RPMI8226 (cell line): Measurements from ENCODE around the gene MPZL3.
A peak's percentile ranks its signal among the peaks of the same experiment; 100 is the strongest.

Experiments used
- DNase-seq: peaks from one replicate; pipeline ENCODE4 v3.0.0-alpha.2; 2015

MPZL3 gene

DNA sequence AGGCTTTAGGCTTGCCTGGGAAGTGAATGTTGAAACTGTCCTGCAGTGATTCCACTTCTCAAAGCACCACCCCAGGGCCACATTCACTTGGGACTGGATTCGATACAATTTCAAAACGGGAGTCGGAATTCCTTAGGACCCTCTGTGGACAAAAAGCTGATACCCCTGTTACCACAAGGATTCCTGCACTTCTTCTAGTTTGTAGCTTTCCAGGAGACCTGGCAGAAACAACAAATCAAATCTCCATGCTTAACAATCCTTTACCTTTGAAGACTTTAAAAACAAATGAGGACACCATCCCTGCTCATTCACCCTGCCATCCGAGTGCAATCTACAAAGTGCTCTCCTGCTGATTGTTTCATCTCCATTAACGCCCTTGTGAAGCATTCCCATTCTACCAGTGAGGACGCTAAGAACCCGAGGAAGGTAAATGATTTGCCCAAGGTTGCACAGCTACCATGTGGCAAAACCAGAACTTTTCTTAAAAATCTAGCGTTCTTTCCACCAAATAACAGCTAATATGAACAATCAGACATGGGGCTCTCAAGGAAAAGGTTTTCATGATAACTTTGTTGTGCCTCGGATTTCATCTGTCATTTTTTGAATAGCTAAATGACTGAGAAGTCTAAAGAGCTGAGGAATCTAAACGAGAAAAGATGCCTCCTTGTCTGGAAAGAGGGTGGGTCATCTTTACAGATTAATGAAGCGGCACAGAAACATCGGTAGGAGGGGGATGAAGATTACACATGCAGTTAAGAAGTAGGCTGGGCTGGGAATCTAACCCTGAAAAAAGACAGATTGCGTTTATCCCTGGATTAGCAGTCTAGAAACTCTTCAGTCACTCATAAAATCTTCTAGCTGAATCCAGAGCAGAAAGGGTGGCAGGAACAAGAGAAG lies 12.7 kb upstream of the MPZL3 start:
- DNase-seq, result no peak

DNA sequence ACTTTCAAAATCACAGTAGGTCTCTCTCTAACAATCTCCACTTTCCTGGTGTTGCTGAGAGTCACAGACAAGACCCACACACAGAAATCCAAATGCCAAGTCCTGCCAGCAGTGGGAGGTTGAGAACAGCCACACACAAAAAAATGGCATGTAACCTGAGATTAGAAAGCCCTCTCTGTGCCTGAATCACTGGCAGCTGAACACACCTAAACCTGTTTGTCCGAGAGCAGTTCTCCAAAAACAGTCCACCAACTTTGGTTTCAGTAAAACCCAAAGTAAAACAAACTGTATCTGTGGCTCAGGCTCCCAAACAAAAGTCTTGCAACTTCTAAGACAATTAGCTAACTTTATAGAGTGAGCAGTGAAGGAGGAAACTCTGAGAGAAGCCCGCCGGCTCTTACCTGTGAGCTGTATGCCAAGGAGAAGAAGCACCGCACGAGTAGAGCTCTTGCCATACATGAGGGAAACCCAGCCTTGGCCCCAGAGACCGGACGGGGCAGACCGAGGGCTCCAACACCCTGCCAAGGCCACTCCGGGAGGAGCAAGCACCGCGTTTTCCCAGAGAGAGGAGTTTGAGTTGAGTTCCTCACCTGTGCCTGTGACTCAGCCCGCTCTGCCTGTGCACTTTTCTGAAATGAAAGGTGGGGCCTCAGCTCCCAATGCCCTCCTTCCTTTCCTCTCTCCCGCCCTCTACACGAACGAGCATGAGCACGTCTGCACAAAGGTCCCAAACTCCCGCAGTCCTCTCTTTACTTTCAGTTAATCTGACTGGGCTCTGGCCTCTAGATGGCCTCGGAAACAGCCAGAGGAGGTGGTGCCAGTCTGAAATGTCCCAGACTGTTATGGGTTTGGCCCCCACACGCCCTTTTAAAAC lies 11.8 kb upstream of the MPZL3 start, which contains the start of gene MPZL2:
MPZL2 (minus strand) TSS at position 603 of the 874 bp plus-strand sequence; CDS start at position 459, 144 bp downstream.
- peak; percentile 73 for DNase-seq

DNA sequence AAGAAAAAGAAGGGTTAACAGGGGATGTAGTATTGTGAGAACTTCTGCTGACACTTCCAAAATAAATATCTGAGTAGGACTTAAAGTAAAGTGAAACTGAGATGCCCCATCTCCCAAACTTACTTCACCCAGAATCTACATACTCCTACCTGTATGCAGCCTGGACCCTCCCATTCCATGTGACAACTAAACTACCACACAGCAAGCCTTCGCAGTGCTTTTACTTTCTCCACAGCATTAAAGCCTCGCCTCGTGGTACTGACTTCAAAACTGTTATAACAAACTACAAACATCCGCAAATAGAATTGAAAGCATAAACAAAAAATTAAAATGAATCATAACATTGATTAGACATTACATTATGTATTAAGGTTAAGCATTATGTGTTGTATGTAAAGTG lies 10.9 kb upstream of the MPZL3 start:
- peak; percentile 16 for DNase-seq

DNA sequence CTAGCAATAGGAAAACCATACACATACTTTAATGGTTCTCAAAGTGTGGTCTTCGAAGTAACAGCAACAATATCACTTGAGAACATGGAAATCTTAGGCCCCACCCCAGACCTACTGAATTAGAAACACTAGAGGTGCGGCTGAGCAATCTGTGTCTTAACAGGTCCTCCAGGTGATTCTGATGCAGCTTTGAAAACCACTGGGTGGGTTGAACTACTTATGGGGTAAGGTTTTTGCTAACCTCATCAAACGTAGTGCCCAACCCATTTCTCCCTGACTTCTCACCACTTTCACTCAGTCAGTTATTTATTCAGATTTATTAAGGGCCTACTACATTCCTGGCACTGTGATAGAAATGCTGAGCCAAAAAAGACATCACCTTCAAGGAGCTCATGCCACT lies 8.2 kb upstream of the MPZL3 start:
- no peak for DNase-seq

DNA sequence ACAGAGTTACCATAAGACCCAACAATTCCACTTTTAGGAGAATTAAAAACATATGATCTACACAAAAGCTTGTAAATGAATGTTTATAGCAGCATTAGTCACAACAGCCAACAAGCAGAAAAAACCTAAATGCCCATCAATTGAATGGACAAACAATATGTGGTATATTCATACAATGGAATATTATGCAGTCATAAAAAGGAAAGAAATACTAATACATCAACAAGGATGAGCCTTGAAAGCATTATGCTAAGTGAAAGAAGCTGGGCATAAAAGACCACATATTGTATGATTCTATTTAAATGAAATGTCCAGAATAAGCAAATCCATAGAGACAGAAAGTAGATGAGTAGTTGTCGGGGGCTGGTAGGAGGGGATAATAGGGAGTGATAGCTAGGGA lies 7.0 kb upstream of the MPZL3 start:
- DNase-seq, result no peak

DNA sequence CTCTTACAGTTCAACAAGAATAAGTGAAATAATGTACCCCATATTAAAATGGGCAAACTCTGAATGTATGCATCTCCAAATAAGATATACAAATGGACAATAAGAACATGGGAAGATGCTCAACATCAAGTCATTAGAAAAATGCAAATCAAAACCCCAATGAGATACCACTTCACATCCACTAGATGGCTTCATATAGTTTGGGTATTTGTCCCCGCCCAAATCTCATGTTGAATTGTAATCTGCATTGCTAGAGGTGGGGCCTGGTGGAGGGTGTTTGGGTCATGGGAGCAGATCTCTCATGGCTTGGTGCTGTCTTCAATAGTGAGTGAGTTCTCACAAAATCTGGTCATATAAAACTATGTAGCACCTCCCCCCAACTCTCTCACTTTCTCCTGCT lies 6.2 kb upstream of the MPZL3 start:
- peak; percentile 13 for DNase-seq

DNA sequence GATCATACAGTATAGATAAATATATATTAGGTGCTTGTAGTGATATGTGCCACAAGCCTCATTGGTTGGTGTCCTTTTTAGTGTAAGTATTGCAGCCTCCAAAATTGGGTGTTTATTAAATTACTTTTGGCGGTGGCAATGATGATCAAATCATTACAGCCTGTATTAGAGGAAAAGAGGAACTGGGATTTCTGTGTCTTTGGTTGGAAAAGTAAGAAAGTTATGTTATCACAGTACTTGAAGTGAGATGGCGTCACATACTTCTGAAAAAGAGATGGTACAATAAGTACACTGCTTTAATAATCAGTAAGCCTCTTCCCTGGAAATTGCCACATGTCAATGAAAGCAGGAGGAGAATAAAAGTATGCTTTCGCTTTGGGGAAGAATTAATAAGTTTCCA lies 523 bp upstream of the MPZL3 start:
- peak; percentile 45 for DNase-seq

DNA sequence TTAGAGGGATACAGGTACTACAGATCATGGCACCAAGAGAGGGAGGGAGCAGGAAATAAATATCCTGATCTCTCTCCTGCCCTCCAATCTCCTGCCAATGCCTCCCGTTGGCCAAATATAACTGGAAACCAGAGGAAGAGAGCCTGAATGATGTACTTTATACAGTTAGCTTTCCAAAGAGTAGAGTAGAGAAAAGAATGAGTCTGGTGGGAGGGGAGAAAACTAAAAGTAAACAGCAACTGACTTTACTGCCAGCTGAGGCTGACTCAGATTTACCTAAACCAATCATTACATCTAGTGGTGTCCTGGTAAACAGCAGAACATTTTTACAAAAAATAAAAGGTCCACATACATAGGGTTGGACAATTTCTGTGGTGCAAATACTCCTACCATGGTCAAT lies 5.1 kb downstream of the MPZL3 start:
- DNase-seq, result no peak

DNA sequence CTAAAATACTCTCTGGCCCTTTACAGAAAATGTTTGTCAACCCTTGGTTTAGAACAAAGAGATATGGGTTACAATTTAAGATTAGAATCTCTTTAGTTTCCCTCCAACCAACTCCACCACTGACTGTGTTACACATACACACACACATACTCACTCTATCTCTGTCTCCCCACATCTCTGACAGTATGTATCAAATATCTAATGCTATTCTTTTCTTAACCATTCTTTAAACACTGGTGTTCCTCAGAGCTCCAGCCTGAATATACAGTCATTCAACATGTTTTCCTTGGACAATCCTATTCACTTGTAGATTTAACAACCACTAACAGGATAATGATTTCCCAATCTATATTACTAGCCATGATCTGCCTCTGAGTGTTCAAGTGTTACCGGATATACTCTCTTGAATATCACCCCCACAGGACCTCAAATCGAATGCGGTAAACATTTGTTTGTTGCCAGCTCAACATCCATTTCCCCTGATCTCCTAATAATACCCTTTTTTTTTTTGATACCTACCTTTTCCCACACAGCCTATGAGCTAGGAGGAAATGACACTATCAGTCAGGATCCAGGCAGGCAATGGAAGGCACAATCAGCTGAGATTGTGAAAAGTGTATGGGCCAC lies 6.1 kb downstream of the MPZL3 start:
- DNase-seq, result no peak

DNA sequence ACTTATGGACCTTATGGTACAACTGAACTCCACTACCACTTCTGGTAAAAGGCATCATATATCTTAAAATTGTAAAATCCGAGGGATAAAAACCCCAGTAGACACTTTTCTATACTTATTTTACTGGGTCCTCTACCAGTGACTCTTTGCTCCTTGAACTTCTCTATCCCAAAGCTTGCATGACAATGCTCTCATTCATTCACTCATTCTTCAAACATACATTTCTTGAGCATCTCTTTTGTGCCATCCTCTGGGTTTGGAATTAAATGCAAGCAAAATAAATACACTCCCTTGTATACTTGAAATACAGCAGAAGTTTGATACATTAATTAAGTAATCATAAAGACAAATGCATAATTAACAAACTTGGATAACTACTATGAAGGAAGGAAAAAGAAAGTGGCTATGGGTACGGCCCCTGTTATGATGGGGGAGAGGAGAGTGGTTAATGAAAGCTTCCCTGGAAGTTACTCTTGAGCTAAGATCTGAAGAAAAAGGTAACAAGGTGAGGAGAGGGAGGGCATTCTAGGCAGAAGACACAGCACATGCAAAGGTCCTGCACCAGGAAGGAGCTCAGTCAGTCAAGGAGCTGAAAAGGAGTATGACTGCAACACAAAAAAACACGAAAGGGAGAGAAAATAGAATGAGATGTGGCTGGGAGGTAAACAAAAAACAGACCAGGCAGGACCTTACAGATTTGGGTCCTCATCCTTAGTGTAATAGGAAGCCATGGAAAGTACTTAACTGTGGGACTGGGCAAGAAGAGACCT lies 8.0 kb downstream of the MPZL3 start:
- DNase-seq, result no peak

DNA sequence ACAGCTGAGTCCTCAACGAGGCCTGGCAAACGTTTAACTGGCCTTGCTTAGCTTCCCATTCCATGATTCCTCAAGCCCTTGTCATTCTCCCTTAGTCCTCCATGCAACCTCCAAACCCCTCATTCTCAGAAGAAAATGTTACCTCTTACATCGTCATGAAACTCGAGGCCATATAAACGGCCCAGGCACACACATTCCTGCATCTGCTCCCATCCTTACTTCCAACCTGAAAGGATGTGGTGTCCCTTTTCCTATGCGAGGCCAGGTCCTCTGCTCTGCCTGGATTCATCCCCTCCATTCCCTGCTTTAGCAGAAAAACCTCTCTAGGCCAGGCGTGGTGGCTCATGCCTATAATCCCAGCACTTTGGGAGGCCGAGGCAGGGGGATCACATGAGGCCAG lies 9.0 kb downstream of the MPZL3 start:
- DNase-seq, result no peak

DNA sequence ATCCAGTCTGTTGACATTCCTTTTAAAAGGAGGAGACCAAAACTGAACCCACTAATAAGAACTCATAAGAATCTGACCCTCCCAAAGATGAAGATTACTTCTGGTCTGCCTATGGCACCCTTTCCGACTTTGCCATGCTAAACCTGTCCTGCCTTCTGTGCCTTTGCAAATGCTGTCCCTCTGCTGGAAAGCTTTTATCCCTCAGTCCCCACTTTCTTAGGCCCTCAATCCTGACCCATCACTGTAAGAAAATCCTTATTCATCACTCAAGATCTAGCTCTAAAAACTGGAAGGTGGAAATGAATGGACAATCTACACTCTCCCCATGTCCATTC lies 10.4 kb downstream of the MPZL3 start:
- no peak for DNase-seq

DNA sequence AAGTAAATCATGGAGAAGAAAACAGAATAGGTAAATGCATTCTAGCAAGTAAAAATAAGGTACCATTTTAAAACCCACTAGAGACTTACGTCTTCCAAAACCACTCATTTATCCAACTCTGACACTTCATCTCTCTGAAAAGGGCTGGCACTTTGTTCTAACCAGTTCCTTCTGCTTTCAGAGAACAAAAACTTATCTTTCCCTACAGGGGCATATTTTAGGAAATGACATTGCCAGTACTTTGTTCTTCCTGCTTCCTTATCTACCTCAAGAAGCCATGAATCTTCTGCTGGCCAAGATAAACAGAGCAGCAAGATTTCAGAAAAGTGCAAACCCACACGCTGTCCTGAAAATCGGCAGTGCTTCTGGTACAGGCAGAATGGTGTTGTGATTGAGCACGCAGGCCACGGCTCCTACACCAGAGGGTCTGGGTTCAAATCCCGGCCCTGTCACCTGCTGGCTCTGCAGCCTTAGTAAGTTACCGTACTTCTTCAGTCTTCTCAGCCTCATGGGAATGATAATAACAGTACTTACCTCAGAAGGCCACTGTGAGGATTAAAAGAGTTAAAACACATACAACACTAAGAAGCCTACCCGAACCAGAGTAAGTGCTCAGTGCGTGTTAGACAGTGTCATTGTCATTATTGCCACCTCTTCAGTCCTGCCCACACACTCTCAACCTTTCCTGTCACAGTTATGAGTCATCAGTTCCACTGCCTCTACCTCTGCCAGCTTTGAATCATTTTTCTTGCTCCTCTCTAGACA lies 11.0 kb downstream of the MPZL3 start:
- DNase-seq, result peak; percentile 13

DNA sequence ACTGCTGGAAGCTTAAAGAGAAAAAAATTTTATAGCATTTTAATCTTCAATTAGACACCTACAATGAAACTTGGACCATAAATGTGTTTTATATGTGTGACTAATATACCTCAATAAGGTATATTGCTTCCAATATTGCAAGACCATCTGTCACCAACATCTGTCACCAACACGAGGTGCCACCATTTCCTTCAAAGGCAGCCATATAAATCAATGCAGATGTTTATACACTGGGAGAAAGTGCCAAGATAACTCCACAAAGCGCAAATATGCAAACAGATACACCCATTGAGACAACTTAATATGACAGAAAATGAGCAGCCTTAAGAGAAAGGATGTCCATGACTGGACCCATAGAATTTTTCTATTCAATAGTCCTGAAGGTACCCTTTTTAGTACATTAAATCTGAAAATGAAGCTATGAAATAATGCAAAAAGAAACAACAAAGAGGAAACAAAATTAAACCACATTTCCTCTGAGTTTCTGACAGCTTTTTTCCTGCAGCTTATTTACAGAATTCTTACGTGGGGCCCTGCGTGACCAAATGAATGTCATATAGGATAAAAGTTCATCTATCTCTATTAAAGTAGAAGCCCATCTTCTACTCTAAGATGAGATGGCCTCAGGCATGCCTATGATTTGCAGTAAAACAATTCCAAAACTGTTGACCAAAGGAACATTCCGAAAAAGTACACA lies 12.5 kb downstream of the MPZL3 start:
- no peak for DNase-seq

DNA sequence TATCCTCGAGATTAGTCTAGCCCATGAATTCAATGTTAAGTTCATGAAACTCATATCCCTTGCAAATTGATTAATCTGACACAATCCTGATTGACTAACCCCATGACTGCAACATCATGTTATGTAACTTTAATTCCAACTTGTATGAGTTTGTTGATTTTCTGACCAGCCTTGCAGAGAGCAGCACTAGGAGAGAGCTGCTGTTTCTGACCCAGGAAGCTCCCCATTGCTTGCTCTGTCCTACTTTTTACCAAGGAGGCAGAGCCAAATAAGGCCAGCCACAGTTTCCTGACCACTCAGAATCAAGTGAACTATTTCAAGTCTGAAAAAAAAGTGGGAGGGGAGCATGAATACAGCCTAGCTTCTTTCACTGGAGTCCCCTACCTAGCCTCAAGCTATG lies 13.2 kb downstream of the MPZL3 start:
- DNase-seq, result no peak

DNA sequence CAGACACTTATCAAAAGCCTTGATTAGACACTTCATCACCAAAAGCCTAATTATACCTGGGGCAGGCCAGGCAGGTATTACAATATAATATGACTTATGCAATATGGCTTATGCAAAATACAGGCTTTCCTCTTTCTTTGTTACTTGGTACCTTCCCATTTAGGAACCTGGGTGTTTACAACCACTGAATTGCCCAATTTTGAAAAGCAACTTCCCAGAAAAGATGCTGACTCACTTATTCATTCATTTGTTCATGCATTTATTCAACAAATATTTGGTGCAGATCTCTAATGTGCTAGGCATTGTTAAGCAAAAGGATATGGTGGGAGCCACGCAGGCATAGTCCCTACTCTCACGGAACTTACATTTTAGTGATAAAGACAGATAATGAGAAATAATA lies 13.7 kb downstream of the MPZL3 start:
- DNase-seq, result no peak

DNA sequence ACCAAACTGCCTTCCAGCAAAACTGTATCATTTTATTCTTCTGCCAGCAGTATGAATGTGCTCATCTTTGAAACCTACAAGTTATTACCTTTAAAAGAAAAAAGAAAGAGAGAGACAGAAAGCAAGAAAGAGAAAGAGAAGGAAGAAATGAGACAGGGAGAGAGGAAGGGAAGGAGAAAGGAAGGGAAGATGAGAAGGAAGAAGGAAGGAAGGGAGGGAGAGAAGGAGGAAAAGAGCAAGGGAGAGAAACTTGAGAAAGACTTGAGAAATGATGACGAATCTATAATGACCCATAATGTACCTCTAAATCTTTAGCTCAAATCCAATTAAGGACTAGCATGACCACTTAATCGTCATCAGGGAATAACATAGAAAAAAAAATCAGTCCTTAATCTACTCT lies 16.0 kb downstream of the MPZL3 start:
- no peak for DNase-seq

DNA sequence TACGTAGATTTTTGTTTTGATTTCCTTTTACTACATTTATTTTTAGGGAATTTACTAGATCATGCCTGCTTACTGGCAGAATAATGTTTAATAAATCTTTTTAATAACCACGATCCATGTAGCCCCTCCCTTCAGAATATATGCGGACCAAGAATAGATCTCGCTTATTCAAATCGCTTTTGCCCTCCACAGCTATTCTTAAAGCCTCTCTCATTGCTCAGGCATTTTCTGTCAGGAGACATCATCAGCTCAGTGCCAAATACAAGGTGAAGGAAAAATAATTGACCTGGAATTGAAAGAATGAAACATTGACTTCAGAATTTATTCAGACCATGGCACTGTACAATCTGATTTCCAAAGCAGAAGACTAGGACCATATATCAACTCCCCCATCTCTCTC lies 17.3 kb downstream of the MPZL3 start:
- no peak for DNase-seq

DNA sequence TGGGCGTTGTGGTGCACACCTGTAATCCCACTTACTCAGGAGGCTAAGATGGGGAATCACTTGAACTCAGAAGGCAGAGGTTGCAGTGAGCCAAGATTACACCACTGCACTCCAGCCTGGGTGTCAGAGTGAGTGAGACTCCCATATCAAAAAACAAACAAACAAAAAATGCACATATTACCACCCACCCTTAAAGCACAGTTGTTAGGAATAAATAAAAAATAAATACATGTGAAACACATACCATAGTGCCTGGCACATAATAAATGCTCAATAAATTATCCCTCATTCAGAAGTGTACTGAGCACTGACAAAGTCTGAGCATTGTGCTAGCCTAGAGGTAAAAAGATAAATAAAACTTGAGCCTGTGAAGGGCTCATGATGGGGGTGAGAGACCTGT lies 18.3 kb downstream of the MPZL3 start:
- DNase-seq, result no peak

DNA sequence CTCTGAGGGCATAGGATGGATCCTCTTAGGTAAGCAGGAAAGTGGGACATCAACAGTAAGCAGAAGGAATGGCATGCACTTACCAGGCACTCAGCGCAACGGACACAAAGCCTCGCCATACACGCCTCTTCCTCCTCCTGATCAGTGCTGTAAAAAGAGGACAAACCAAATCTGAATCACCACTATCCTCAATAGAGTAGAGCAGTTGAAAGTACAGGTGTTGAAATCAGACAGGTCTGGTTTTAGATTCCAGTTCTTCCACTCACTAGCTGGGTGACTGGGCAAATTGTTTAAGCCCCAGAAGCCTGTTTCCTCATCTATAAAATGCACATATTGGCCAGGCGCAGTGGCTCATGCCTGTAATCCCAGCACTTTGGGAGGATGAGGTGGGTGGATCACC lies 18.8 kb downstream of the MPZL3 start:
- DNase-seq, result no peak

DNA sequence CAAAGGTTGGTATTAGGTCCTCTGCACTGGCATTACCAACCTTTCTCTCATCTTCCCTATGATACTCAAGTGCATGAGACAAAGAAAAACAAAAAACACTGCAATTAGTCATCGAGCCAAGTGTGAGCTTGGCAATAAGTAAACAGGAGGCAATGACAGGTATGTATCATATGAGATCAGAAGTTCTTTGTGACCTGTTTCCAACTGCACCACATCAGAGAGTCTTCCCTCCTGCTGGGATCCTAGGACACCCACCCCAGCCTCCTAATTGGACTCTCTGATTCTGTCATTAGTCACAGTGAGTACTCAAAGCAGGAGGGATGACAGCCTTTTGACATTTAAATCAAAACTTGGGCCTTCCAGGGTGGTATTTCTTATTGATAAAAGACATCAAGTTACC lies 19.5 kb downstream of the MPZL3 start:
- DNase-seq, result no peak
